ENCODE data around the gene SFXN2.

The SFXN2 gene

DNA sequence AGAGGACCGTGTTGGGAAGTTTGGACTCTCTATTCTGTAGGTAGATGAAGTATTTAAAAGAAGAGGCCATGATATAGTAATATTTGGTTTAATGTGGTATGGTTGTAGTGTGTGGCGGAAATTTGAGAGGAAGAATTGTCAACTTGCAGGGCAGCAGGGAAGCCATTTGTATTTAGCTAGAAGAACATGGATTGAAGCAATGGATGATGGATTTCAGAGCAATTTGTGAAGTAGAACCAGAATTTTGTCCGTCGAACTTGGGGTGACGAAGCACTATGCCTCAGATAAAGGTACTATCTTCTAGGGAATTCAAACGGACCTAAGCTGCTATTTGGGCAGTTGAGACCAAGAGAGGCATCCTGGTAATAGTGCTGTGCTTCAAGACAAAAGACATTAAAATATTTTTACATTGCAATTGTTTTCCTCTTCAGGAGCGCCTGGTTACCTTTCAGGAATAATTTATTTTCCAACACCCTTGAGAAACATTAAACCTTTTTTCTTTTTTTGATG is 28.7 kb downstream of the SFXN2 start:
- DNase-seq (ENCODE audit: low read depth), result no peak
- no peak overlapping the region for H3K4me3 ChIP-seq (ENCODE audit: low read depth, low read length)
- TF ChIP-seq, protein P1, sequence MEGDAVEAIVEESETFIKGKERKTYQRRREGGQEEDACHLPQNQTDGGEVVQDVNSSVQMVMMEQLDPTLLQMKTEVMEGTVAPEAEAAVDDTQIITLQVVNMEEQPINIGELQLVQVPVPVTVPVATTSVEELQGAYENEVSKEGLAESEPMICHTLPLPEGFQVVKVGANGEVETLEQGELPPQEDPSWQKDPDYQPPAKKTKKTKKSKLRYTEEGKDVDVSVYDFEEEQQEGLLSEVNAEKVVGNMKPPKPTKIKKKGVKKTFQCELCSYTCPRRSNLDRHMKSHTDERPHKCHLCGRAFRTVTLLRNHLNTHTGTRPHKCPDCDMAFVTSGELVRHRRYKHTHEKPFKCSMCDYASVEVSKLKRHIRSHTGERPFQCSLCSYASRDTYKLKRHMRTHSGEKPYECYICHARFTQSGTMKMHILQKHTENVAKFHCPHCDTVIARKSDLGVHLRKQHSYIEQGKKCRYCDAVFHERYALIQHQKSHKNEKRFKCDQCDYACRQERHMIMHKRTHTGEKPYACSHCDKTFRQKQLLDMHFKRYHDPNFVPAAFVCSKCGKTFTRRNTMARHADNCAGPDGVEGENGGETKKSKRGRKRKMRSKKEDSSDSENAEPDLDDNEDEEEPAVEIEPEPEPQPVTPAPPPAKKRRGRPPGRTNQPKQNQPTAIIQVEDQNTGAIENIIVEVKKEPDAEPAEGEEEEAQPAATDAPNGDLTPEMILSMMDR (IDR thresholded peaks at IDR 0.05; ENCODE audit: insufficient read depth, low read depth, low read length, missing control alignments), result no peak

- peak; percentile 99 for DNase-seq (ENCODE audit: low read depth)
- peak within 1 kb of the TSS; percentile 97 for H3K4me3 ChIP-seq (ENCODE audit: low read depth, low read length)
- TF ChIP-seq, protein P1 (IDR thresholded peaks at IDR 0.05; ENCODE audit: insufficient read depth, low read depth, low read length, missing control alignments), result no peak
These were observed 29.3 kb downstream of the SFXN2 start, which contains the start of gene WBP1L for GRCh38 chr10:102743588-102744373. Gene WBP1L, plus strand, starts transcription at chr10:102743948. Its CDS starts 106 bp downstream, at chr10:102744054.

GRCh38 chr10:102744374-102745051 is 30.1 kb downstream of the SFXN2 start:
- TF ChIP-seq, protein P1 (IDR thresholded peaks at IDR 0.05; ENCODE audit: insufficient read depth, low read depth, low read length, missing control alignments), result no peak
- peak; percentile 51 for DNase-seq (ENCODE audit: low read depth)
- peak overlapping the region; percentile 97 for H3K4me3 ChIP-seq (ENCODE audit: low read depth, low read length)

- TF ChIP-seq, protein P1 (IDR thresholded peaks at IDR 0.05; ENCODE audit: insufficient read depth, low read depth, low read length, missing control alignments), result no peak
- peak overlapping the region; percentile 97 for H3K4me3 ChIP-seq (ENCODE audit: low read depth, low read length)
- no peak for DNase-seq (ENCODE audit: low read depth)
These were observed 30.7 kb downstream of the SFXN2 start for GRCh38 chr10:102745157-102745556.

- DNase-seq (ENCODE audit: low read depth), result no peak
These were observed 38.0 kb downstream of the SFXN2 start for GRCh38 chr10:102752266-102752930.

More at GRCh38 chr10:102752266-102752930, 38.0 kb downstream of the SFXN2 start:
- TF ChIP-seq, protein P1 (IDR thresholded peaks at IDR 0.05; ENCODE audit: insufficient read depth, low read depth, low read length, missing control alignments), result no peak
- no peak overlapping the region for H3K4me3 ChIP-seq (ENCODE audit: low read depth, low read length)
